SK-N-SH (cell line): ENCODE results near the gene HNRNPM. TPM values are rescaled to one million over a fixed set of nuclear protein-coding genes. Genes with fewer than 3 reads are reported as not detected.

ENCODE experiments used
- CTCF ChIA-PET: fragments of 300-600, 350-600 bp; formaldehyde crosslinking; extraction: SDS; loops from one replicate; lab custom pipeline; 2021; lab: Yijun Ruan, JAX
- POLR2A ChIA-PET: fragments of 350-600 bp; sonication (Branson Sonifier 250); formaldehyde crosslinking; extraction: SDS; loops from one replicate; lab custom pipeline; 2020; ENCODE audit warnings: antibody characterized with exemption, inconsistent platforms; lab: Yijun Ruan, JAX
- DNase-seq: peaks from one replicate; pipeline ENCODE4 v3.0.0; 2012
- H2AFZ ChIP-seq: fragments of 200-600 bp; sonication (generic); 2 replicates; pipeline ENCODE4 v1.8.1; 2016; ENCODE audit warnings: antibody characterized with exemption, mild to moderate bottlenecking, low read depth
- H3F3A ChIP-seq: fragments of 200-600 bp; sonication (generic); replicated peaks from 2 replicates; pipeline ENCODE3; 2016; ENCODE audit warnings: antibody characterized with exemption, mild to moderate bottlenecking; ENCODE audit not compliant: insufficient read depth
- H3K27ac ChIP-seq, 2 experiments: fragments of 200-500 bp in 1 of 2; fragments of 200-600 bp in 1 of 2; sonication (Bioruptor generic) in 1 of 2; sonication (generic), shearing (Covaris generic) in 1 of 2; 2 replicates each; pipeline versions ENCODE4 v1.5.1 to v1.6.1; 2014 to 2016; ENCODE audit warnings: low read depth in 2 of 2, inconsistent platforms in 1 of 2, low read length in 1 of 2, mild to moderate bottlenecking in 1 of 2, mixed read lengths in 1 of 2
- H3K27me3 ChIP-seq: fragments of 200-600 bp; sonication (generic), shearing (Covaris generic); 2 replicates; pipeline ENCODE4 v1.6.1; 2016; ENCODE audit warnings: mixed run types; ENCODE audit not compliant: insufficient read depth
- H3K36me3 ChIP-seq, 2 experiments: fragments of 200-500 bp in 1 of 2; fragments of 200-600 bp in 1 of 2; sonication (Bioruptor generic) in 1 of 2; sonication (generic) in 1 of 2; replicated peaks in 1 of 2; 2 replicates each; pipeline versions ENCODE3 to v1.5.1; 2014 to 2016; ENCODE audit warnings: low read length in 1 of 2, mild to moderate bottlenecking in 1 of 2; ENCODE audit not compliant: insufficient read depth in 2 of 2, control insufficient read depth in 1 of 2
- H3K4me1 ChIP-seq, 2 experiments: fragments of 200-500 bp in 1 of 2; fragments of 200-600 bp in 1 of 2; sonication (Bioruptor generic) in 1 of 2; sonication (generic), shearing (Covaris generic) in 1 of 2; 2 replicates each; pipeline versions ENCODE4 v1.5.1 to v1.6.1; 2014 to 2016; ENCODE audit warnings: low read depth in 1 of 2, low read length in 1 of 2, mixed run types in 1 of 2; ENCODE audit not compliant: insufficient read depth in 2 of 2, control insufficient read depth in 1 of 2
- H3K4me2 ChIP-seq: fragments of 200-600 bp; sonication (generic), shearing (Covaris generic); 2 replicates; pipeline ENCODE4 v1.6.1; 2017; ENCODE audit warnings: mixed run types
- H3K4me3 ChIP-seq, 2 experiments: fragments of 200-500 bp in 1 of 2; fragments of 200-600 bp in 1 of 2; sonication (Bioruptor generic) in 1 of 2; sonication (generic), shearing (Covaris generic) in 1 of 2; 2 replicates each; pipeline versions ENCODE4 v1.5.1 to v1.8.1; 2014 to 2016; ENCODE audit warnings: low read depth in 2 of 2, inconsistent platforms in 1 of 2, low read length in 1 of 2, mild to moderate bottlenecking in 1 of 2, mixed read lengths in 1 of 2, moderate library complexity in 1 of 2
- H3K79me2 ChIP-seq: fragments of 200-600 bp; sonication (generic); 2 replicates; pipeline ENCODE4 v1.8.1; 2017; ENCODE audit warnings: mild to moderate bottlenecking; ENCODE audit not compliant: insufficient read depth
- H3K9ac ChIP-seq: fragments of 200-600 bp; sonication (generic); 2 replicates; pipeline ENCODE4 v1.6.1; 2017; ENCODE audit warnings: mixed run types
- H3K9me2 ChIP-seq: fragments of 200-600 bp; sonication (generic); 2 replicates; pipeline ENCODE4 v1.6.1; 2017; ENCODE audit warnings: mixed run types
- H3K9me3 ChIP-seq: fragments of 200-600 bp; sonication (generic); 2 replicates; pipeline ENCODE4 v1.6.1; 2017; ENCODE audit warnings: mixed run types, mild to moderate bottlenecking, moderate library complexity
- H4K20me1 ChIP-seq: fragments of 200-600 bp; sonication (generic); 2 replicates; pipeline ENCODE4 v1.6.1; 2017; ENCODE audit warnings: mild to moderate bottlenecking, mixed run types; ENCODE audit not compliant: insufficient read depth
- EP300 ChIP-seq, 2 experiments: IDR thresholded peaks; 2 replicates each; pipeline versions ENCODE4 v1.4.0 to v1.6.1; 2012; ENCODE audit warnings: borderline replicate concordance in 1 of 2, low read depth in 1 of 2, low read length in 1 of 2
- EZH2phosphoT487 ChIP-seq: fragments of 200-600 bp; sonication (generic); IDR thresholded peaks from 2 replicates; pipeline ENCODE4 v1.6.1; 2017; ENCODE audit warnings: low read depth, mixed run types, mild to moderate bottlenecking, antibody characterized with exemption, moderate library complexity, borderline replicate concordance
- FOSL2 ChIP-seq: IDR thresholded peaks from 2 replicates; pipeline ENCODE4 v1.4.0; 2012; ENCODE audit warnings: low read depth, mild to moderate bottlenecking, moderate library complexity, borderline replicate concordance
- GATA2 ChIP-seq: sonication (generic); formaldehyde crosslinking; IDR thresholded peaks from 2 replicates; pipeline ENCODE4 v1.5.0; 2020; ENCODE audit warnings: mild to moderate bottlenecking, missing genetic modification reagents
- IRF3 ChIP-seq: fragments of 150-350 bp; IDR thresholded peaks from 2 replicates; pipeline ENCODE4 v1.6.1; 2016; ENCODE audit warnings: mild to moderate bottlenecking, low read depth, low read length
- JUND ChIP-seq: IDR thresholded peaks from 2 replicates; pipeline ENCODE4 v1.4.0; 2012
- PBX3 ChIP-seq: IDR thresholded peaks from 2 replicates; pipeline ENCODE4; 2012
- POLR2AphosphoS5 ChIP-seq: IDR thresholded peaks from 2 replicates; pipeline ENCODE4 v1.6.1; 2012; ENCODE audit warnings: low read depth, low read length
- RAD21 ChIP-seq: IDR thresholded peaks from 2 replicates; pipeline ENCODE4 v1.6.1; 2012; ENCODE audit warnings: mild to moderate bottlenecking, low read length
- RCOR1 ChIP-seq: fragments of 150-350 bp; IDR thresholded peaks from 2 replicates; pipeline ENCODE4 v1.6.1; 2017; ENCODE audit warnings: antibody characterized with exemption, low read length
- REST ChIP-seq: IDR thresholded peaks from 2 replicates; pipeline ENCODE4 v1.6.1; 2012; ENCODE audit warnings: mild to moderate bottlenecking, low read depth, low read length, moderate library complexity
- SMC3 ChIP-seq: IDR thresholded peaks from 2 replicates; pipeline ENCODE4 v1.6.1; 2012; ENCODE audit warnings: low read depth, low read length, improper control_type of control experiment
- TAF1 ChIP-seq: IDR thresholded peaks from 2 replicates; pipeline ENCODE4 v1.6.1; 2012; ENCODE audit warnings: low read depth, mild to moderate bottlenecking, low read length, moderate library complexity, borderline replicate concordance
- USF1 ChIP-seq: IDR thresholded peaks from 2 replicates; pipeline ENCODE4 v1.4.0; 2012; ENCODE audit warnings: low read depth, borderline replicate concordance
- WGBS: methylation state at CpG from one replicate; pipeline ENCODE4 v1.1.6; 2017; ENCODE audit warnings: low lambda C conversion rate; 5-methylcytosine and 5-hydroxymethylcytosine counted together
- polyA plus RNA-seq, 3 experiments: library from polyadenylated mRNA; depleted of rRNA; stranded (reverse); fragments of >200 nt; gene quantifications; 2 replicates each; pipeline ENCODE4 v1.2.3, GENCODE V29; 2012
- TF ChIP-seq, protein P1 (sequence below): fragments of 150-350 bp; IDR thresholded peaks from 2 replicates; pipeline ENCODE4 v1.6.1; 2017; ENCODE audit warnings: antibody characterized with exemption, low read length, low read depth, borderline replicate concordance
- TF ChIP-seq, protein P2 (sequence below): fragments of 200-600 bp; sonication (generic); IDR thresholded peaks from 2 replicates; pipeline ENCODE4 v1.6.1; 2017; ENCODE audit warnings: antibody characterized with exemption, mild to moderate bottlenecking, moderate library complexity

Gene HNRNPM
- polyA plus RNA-seq, 1 of the 3 experiments (the other 2 are of a cell fraction), result 205 TPM

- Histone ChIP-seq H3K4me3 (no peak overlapping the region), H2AFZ (no peak overlapping the region), H3F3A (peaks cover 12% of the 10 kb centered on the region), H3K27me3 (no peaks in the 10 kb centered on the region; the same call in 1 of the 2 replicates), H3K9ac (no peak overlapping the region), H3K27ac (no peak overlapping the region), H3K4me1 (peaks cover 0 to 7% of the 10 kb centered on the region in 2 experiments; a peak in 1 of 4 replicates), H3K9me2 (no peaks in the 10 kb centered on the region), H4K20me1 (peaks cover 14% of the 10 kb centered on the region), H3K36me3 (no peaks in the 10 kb centered on the region), H3K4me2 (no peak overlapping the region), H3K9me3 (no peaks in the 10 kb centered on the region), H3K79me2 (peaks cover 3% of the 10 kb centered on the region; the same call in 1 of the 2 replicates)
- ChIA-PET POLR2A (interaction anchor here (1.0 kb wide), 1 partner anchor 18 kb away, joined by 5 read pairs; no protein-coding TSS in a partner anchor), CTCF (interaction anchor here (0.7 kb wide), 1 partner anchor 47 kb away, joined by 3 read pairs; no protein-coding TSS in a partner anchor)
- WGBS, result 68% methylated on average over 7 of the region's 7 CpGs
- TF ChIP-seq JUND (no peak), EP300 (IDR thresholded peaks at IDR 0.05; ENCODE audit: borderline replicate concordance in 1 of 2, low read depth in 1 of 2, low read length in 1 of 2) (no peak), POLR2AphosphoS5 (no peak), USF1 (no peak), GATA2 (CRISPR knock-in tag) (no peak), SMC3 (no peak), PBX3 (no peak)
- TF ChIP-seq, protein P1, sequence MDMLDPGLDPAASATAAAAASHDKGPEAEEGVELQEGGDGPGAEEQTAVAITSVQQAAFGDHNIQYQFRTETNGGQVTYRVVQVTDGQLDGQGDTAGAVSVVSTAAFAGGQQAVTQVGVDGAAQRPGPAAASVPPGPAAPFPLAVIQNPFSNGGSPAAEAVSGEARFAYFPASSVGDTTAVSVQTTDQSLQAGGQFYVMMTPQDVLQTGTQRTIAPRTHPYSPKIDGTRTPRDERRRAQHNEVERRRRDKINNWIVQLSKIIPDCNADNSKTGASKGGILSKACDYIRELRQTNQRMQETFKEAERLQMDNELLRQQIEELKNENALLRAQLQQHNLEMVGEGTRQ, result no peak
- DNase-seq, result no peak
Observed at GRCh38 chr19:8531470-8531869, 86.7 kb downstream of the HNRNPM start.

GRCh38 chr19:8532225-8532624 is 87.5 kb downstream of the HNRNPM start:
- ChIA-PET POLR2A (no interaction called here), CTCF (interaction anchor here (0.7 kb wide), 1 partner anchor 46 kb away, joined by 3 read pairs; no protein-coding TSS in a partner anchor)
- Histone ChIP-seq H3K9me2 (no peaks in the 10 kb centered on the region), H3F3A (peaks cover 12% of the 10 kb centered on the region), H3K4me3 (no peak overlapping the region), H3K9ac (no peak overlapping the region), H3K27ac (no peak overlapping the region), H3K9me3 (no peaks in the 10 kb centered on the region), H4K20me1 (peaks cover 14% of the 10 kb centered on the region), H3K79me2 (no peaks in the 10 kb centered on the region), H3K36me3 (no peaks in the 10 kb centered on the region), H3K4me2 (no peak overlapping the region), H2AFZ (no peak overlapping the region), H3K27me3 (no peaks in the 10 kb centered on the region; the same call in 1 of the 2 replicates), H3K4me1 (peaks cover 0 to 2% of the 10 kb centered on the region in 2 experiments; a peak in 1 of 4 replicates)
- DNase-seq, result no peak
- 35% methylated on average over 2 of the region's 2 CpGs for WGBS
- TF ChIP-seq REST, result no peak
- TF ChIP-seq RAD21, result no peak
- no peak for TF ChIP-seq RCOR1
- TF ChIP-seq IRF3, result no peak
- TF ChIP-seq GATA2 (CRISPR knock-in tag), result no peak
- TF ChIP-seq, protein P2, sequence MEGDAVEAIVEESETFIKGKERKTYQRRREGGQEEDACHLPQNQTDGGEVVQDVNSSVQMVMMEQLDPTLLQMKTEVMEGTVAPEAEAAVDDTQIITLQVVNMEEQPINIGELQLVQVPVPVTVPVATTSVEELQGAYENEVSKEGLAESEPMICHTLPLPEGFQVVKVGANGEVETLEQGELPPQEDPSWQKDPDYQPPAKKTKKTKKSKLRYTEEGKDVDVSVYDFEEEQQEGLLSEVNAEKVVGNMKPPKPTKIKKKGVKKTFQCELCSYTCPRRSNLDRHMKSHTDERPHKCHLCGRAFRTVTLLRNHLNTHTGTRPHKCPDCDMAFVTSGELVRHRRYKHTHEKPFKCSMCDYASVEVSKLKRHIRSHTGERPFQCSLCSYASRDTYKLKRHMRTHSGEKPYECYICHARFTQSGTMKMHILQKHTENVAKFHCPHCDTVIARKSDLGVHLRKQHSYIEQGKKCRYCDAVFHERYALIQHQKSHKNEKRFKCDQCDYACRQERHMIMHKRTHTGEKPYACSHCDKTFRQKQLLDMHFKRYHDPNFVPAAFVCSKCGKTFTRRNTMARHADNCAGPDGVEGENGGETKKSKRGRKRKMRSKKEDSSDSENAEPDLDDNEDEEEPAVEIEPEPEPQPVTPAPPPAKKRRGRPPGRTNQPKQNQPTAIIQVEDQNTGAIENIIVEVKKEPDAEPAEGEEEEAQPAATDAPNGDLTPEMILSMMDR, result no peak
- no peak for TF ChIP-seq TAF1
- no peak for TF ChIP-seq FOSL2
- TF ChIP-seq EP300 (IDR thresholded peaks at IDR 0.05; ENCODE audit: borderline replicate concordance in 1 of 2, low read depth in 1 of 2, low read length in 1 of 2), result no peak
- no peak for TF ChIP-seq EZH2phosphoT487
